Ovary (tissue), 3 donors: ENCODE results near the gene AKAP7.

Experiments used
- POLR2A ChIP-seq: fragments of 450-650 bp; IDR thresholded peaks from one replicate; pipeline ENCODE4 v1.6.1; 2017; ENCODE audit warnings: antibody characterized with exemption, mild to moderate bottlenecking, moderate library complexity
- TF ChIP-seq, protein P1 (sequence below), 3 donors: fragments of 450-650 bp in 2 of 3; fragments of 200-600 bp in 1 of 3; IDR thresholded peaks; one replicate each; pipeline versions ENCODE4 v1.5.1 to v1.8.0; 2016 to 2022; ENCODE audit warnings: antibody characterized with exemption in 3 of 3, mild to moderate bottlenecking in 1 of 3
- donor health status: DM: no; HTN: no; CAD: no.

DNA sequence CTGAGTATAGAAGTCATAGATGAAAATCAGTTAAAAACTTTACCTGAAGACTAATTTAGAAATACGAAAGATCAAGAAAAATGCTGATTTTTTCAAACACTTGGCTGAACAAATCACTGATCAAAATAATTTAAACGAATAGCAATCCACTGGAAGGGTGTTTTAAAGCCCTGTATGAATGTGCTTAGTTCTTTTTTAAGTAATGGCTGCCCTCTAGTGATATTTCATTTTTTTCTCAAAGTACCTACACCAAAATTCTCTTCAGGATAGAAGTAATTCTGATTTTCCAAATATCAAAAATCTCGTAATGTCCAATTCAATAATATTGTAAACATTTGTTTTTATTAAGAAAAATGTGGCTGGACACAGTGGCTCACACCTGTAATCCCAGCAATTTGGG, 32.5 kb downstream of the AKAP7 start:
- TF ChIP-seq, protein P1, sequence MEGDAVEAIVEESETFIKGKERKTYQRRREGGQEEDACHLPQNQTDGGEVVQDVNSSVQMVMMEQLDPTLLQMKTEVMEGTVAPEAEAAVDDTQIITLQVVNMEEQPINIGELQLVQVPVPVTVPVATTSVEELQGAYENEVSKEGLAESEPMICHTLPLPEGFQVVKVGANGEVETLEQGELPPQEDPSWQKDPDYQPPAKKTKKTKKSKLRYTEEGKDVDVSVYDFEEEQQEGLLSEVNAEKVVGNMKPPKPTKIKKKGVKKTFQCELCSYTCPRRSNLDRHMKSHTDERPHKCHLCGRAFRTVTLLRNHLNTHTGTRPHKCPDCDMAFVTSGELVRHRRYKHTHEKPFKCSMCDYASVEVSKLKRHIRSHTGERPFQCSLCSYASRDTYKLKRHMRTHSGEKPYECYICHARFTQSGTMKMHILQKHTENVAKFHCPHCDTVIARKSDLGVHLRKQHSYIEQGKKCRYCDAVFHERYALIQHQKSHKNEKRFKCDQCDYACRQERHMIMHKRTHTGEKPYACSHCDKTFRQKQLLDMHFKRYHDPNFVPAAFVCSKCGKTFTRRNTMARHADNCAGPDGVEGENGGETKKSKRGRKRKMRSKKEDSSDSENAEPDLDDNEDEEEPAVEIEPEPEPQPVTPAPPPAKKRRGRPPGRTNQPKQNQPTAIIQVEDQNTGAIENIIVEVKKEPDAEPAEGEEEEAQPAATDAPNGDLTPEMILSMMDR (IDR thresholded peaks at IDR 0.05): peak in 1 of 3 donors; percentile 12
- no peak for TF ChIP-seq POLR2A
